GM12878 (cell line): ENCODE data around the gene C21orf58. TPM values are rescaled to one million over a fixed set of nuclear protein-coding genes. Genes with fewer than 3 reads are reported as not detected.

Experiments
- CHD1 ChIP-seq: IDR thresholded peaks from 2 replicates; pipeline ENCODE4 v1.6.1; 2012; ENCODE audit warnings: low read depth, low read length, improper control_type of control experiment
- DPF2 ChIP-seq: fragments of 450-650 bp; IDR thresholded peaks from 2 replicates; pipeline ENCODE4 v1.6.1; 2017; ENCODE audit warnings: mild to moderate bottlenecking
- GATAD2B ChIP-seq: fragments of 450-650 bp; conservative IDR thresholded peaks from 2 replicates; pipeline ENCODE4 v1.6.1; 2017; ENCODE audit warnings: low read depth, mild to moderate bottlenecking, moderate library complexity
- NFYB ChIP-seq: IDR thresholded peaks from 2 replicates; pipeline ENCODE4 v1.6.1; 2011; ENCODE audit warnings: low read depth, mild to moderate bottlenecking, low read length, improper control_type of control experiment, moderate library complexity; ENCODE audit not compliant: insufficient read depth
- SMC3 ChIP-seq: IDR thresholded peaks from 2 replicates; pipeline ENCODE4 v1.6.1; 2011; ENCODE audit warnings: low read length, improper control_type of control experiment, borderline replicate concordance
- ZNF384 ChIP-seq: IDR thresholded peaks from 2 replicates; pipeline ENCODE4 v1.6.1; 2012; ENCODE audit warnings: low read depth, mild to moderate bottlenecking, low read length, improper control_type of control experiment, borderline replicate concordance
- polyA plus RNA-seq, 11 experiments: library from polyadenylated mRNA; depleted of rRNA in 4 of 11; unstranded in 6 of 11; stranded (reverse) in 5 of 11; fragments of >200 nt; fragmentation: Nextera tagmentation in 4 of 11; fragmentation: Illumina TruSeq in 1 of 11; extraction: Ambion mirVana in 4 of 11; extraction: Trizol in 1 of 11; gene quantifications; 1 replicate in 1 of 11; 2 replicates in 10 of 11; pipeline versions ENCODE4 v1.2.1 to v1.2.3, GENCODE V29; 2011 to 2016; ENCODE audit warnings: inconsistent platforms in 2 of 11, missing spikeins in 2 of 11, low read depth in 1 of 11
- total RNA-seq, 4 experiments: library from RNA; depleted of rRNA in 3 of 4; stranded (reverse); fragments of >200 nt in 3 of 4; fragmentation: Illumina TruSeq in 1 of 4; extraction: Trizol in 1 of 4; gene quantifications; 2 replicates each; pipeline versions ENCODE4 v1.2.1 to v1.2.3, GENCODE V29; 2013 to 2021
- TF ChIP-seq, protein P1 (sequence below): fragments of 450-650 bp; IDR thresholded peaks from 2 replicates; pipeline ENCODE4 v1.6.1; 2017; ENCODE audit warnings: mild to moderate bottlenecking, moderate library complexity
- TF ChIP-seq, protein P2 (sequence below): fragments of 450-650 bp; IDR thresholded peaks from 2 replicates; pipeline ENCODE4 v1.6.1; 2016; ENCODE audit warnings: mild to moderate bottlenecking

C21orf58 gene
- total and polyA plus RNA-seq, 10 of the 15 experiments (the other 5 are each of a cell fraction or from before 2014, with no cell fraction given) = 1.1 to 22.3 (median 11.8) TPM

DNA sequence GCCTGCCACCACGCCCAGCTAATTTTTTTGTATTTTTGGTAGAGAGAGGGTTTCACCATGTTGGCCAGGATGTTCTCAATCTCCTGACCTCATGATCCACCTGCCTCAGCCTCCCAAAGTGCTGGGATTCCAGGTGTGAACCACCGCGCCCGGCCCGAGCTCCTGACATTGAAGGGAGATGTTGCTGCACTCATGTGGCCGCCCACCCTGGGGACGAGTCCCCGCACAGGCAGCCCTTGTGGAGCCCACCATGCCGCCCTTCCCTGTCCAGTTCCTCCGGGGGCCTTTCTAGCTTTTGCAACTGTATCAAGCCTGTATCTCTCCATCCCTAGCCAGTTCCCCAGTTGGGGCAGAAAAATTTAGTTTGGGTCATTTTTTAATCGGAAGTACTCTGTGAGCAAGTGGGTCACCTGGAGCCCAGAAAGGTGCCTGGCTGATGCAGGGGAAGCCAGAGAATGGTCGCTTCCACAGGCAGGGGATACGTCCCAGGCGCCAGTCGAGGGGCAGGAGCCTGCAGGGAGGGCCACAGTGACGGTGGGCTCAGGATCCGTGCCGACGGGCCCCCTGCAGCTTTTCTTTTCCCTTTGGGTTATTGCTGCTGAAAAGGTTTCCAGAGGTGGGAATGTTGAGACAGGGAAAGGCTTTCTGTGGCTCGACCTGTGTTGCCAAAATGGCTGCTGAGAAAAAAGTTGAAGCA lies 20.7 kb upstream of the C21orf58 start (continued):
- TF ChIP-seq, protein P1, sequence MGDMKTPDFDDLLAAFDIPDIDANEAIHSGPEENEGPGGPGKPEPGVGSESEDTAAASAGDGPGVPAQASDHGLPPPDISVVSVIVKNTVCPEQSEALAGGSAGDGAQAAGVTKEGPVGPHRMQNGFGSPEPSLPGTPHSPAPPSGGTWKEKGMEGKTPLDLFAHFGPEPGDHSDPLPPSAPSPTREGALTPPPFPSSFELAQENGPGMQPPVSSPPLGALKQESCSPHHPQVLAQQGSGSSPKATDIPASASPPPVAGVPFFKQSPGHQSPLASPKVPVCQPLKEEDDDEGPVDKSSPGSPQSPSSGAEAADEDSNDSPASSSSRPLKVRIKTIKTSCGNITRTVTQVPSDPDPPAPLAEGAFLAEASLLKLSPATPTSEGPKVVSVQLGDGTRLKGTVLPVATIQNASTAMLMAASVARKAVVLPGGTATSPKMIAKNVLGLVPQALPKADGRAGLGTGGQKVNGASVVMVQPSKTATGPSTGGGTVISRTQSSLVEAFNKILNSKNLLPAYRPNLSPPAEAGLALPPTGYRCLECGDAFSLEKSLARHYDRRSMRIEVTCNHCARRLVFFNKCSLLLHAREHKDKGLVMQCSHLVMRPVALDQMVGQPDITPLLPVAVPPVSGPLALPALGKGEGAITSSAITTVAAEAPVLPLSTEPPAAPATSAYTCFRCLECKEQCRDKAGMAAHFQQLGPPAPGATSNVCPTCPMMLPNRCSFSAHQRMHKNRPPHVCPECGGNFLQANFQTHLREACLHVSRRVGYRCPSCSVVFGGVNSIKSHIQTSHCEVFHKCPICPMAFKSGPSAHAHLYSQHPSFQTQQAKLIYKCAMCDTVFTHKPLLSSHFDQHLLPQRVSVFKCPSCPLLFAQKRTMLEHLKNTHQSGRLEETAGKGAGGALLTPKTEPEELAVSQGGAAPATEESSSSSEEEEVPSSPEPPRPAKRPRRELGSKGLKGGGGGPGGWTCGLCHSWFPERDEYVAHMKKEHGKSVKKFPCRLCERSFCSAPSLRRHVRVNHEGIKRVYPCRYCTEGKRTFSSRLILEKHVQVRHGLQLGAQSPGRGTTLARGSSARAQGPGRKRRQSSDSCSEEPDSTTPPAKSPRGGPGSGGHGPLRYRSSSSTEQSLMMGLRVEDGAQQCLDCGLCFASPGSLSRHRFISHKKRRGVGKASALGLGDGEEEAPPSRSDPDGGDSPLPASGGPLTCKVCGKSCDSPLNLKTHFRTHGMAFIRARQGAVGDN = no peak
- no peak for TF ChIP-seq DPF2
- TF ChIP-seq, protein P2, sequence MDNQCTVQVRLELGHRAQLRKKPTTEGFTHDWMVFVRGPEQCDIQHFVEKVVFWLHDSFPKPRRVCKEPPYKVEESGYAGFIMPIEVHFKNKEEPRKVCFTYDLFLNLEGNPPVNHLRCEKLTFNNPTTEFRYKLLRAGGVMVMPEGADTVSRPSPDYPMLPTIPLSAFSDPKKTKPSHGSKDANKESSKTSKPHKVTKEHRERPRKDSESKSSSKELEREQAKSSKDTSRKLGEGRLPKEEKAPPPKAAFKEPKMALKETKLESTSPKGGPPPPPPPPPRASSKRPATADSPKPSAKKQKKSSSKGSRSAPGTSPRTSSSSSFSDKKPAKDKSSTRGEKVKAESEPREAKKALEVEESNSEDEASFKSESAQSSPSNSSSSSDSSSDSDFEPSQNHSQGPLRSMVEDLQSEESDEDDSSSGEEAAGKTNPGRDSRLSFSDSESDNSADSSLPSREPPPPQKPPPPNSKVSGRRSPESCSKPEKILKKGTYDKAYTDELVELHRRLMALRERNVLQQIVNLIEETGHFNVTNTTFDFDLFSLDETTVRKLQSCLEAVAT = no peak
- no peak for TF ChIP-seq SMC3
- TF ChIP-seq CHD1 = no peak
- no peak for TF ChIP-seq ZNF384
- TF ChIP-seq GATAD2B = no peak
- no peak for TF ChIP-seq NFYB
